Activated naive CD4-positive, alpha-beta T cell treated with anti-CD3 and anti-CD28 coated beads, Interleukin-2, amount 50 U/mL, for 72 hours (primary cell): Measurements from ENCODE around the gene MZT1. TPM values are rescaled to one million over a fixed set of nuclear protein-coding genes. Genes with fewer than 3 reads are reported as not detected.

Experiments used
- ATAC-seq, 2 donors: fragments of 150-1000 bp; cut with Tn5 transposase; 2 replicates each; pipeline ENCODE4 v1.10.0; 2021; ENCODE audit warnings: mild to moderate bottlenecking in 2 of 2, moderate library complexity in 2 of 2
- DNase-seq, 2 donors: peaks; one replicate each; pipeline ENCODE4 v3.0.0; 2021 to 2022; ENCODE audit warnings: low spot score in 2 of 2
- H3K27ac Mint-ChIP-seq, 2 donors: one replicate each; pipeline ENCODE4 v1.8.0; 2022; ENCODE audit warnings: mild to moderate bottlenecking in 2 of 2, mixed read lengths in 2 of 2
- H3K36me3 Mint-ChIP-seq, 2 donors: one replicate each; pipeline ENCODE4 v1.8.0; 2022; ENCODE audit warnings: mixed read lengths in 2 of 2
- H3K9me3 Mint-ChIP-seq, 2 donors: one replicate each; pipeline ENCODE4 v1.8.0; 2022; ENCODE audit warnings: mixed read lengths in 2 of 2
- total RNA-seq, 2 donors: library from RNA; stranded (reverse); gene quantifications; one replicate each; pipeline ENCODE4 v1.2.3, GENCODE V29; 2022

MZT1 gene
- total RNA-seq, 2 donors from 2014 or later = 20.5 to 42.2 TPM

DNA sequence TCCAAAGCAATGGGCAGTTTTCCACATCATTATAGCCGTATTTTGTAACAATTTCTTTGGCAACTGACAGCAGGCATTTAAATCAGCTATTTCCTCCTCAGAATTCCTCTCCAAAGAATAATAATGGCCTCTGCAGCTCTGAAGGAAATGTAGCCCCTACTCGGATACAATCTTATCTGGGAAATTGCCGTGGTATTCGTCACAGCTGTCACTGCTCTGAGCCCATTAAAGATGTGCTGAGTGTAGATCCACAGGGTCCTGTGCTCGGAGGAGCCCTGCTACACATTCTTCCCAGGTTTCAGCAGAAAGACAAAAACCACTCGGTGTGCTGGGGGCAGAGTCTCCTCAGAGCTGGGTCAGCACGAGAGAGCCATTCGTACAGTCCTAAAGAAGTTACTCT, 33.1 kb downstream of the MZT1 start:
- H3K36me3 Mint-ChIP-seq = peaks cover 0 to 10% of the 10 kb centered on the region in 2 donors
- H3K9me3 Mint-ChIP-seq = peaks cover 0 to 7% of the 10 kb centered on the region in 2 donors
- no peak overlapping the region for H3K27ac Mint-ChIP-seq
- DNase-seq (no peak), ATAC-seq (no peak)

DNA sequence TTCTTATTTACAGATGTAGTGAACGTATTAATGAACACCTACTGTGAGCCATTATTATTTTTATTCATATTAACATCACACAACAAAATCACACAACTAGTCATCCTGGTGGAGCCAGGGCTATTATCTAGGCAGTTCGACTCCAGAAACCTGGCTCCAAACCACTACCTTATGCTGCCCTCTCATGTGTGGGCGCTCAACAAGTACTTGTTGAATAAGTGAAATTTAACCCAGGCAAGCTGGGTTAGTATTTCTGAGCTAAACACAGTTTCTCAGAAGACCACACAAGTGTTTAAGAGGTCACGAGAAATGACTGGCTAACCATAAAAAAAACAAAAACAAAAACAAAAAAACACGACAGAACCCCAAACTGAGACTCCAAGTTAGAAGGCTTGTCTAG, 33.6 kb downstream of the MZT1 start:
- DNase-seq = no peak
- no peak for ATAC-seq
- Mint-ChIP-seq H3K27ac (no peak overlapping the region), H3K9me3 (peaks cover 0 to 7% of the 10 kb centered on the region in 2 donors), H3K36me3 (peaks cover 0 to 10% of the 10 kb centered on the region in 2 donors)

DNA sequence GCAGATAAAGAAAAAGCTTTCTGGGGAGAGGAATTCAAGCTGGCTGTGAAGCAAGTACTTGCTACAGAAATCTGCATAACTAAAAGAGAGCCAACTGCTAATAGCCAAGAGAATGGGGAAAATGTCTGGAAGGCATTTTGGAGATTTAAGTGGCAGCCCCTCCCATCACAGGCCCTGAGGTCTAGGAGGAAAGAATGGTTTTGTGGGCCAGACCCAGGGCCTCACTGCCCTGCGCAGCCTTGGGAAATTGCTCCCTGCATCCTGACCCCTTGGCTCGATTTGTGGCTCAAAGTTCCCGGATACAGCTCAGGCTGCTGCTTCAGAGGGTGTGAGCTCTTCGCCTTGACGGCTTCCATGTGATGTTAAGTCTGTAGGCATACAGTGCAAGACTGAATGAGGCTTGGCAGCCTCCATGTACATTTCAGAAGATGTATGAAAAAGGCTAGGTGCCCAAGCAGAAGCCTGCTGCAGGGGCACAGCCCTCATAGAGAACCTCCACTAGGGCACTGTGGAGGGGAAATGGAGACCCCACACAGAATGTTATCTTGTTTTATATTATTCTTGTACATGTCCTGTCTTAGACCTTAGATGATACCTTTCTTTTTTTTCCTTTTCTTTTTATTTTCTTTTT, 34.4 kb downstream of the MZT1 start:
- peaks cover 0 to 10% of the 10 kb centered on the region in 2 donors for H3K36me3 Mint-ChIP-seq

DNA sequence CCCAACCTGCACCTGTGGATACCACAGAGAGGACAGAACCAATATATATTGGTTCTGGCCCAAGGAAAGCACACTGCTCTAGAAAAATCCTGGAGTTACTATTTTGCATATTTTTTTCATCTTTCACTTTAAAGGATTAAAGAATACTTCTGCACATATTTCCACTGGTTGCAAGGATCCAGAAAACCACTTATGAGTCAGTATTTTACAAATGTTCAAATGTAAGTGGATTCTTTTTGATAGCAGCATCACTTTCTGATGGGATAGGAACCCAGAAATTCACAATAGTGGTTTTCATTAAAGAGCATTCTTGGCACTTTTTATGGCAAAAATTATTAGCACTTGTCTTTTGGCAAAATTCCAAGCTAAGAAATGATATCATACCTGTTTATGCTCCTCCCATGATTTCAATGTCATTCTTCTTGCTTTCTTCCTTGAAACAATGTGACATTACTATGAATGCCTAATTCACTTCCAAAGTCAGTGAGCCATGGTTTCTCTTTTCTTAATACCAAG, 38.2 kb downstream of the MZT1 start:
- Mint-ChIP-seq H3K36me3 (peaks cover 0 to 10% of the 10 kb centered on the region in 2 donors), H3K27ac (no peak overlapping the region)
- ATAC-seq = no peak

More for the DNA sequence above, 34.4 kb downstream of the MZT1 start:
- DNase-seq (no peak), ATAC-seq (no peak)
- Mint-ChIP-seq H3K27ac (no peak overlapping the region), H3K9me3 (peaks cover 0 to 7% of the 10 kb centered on the region in 2 donors)

DNA sequence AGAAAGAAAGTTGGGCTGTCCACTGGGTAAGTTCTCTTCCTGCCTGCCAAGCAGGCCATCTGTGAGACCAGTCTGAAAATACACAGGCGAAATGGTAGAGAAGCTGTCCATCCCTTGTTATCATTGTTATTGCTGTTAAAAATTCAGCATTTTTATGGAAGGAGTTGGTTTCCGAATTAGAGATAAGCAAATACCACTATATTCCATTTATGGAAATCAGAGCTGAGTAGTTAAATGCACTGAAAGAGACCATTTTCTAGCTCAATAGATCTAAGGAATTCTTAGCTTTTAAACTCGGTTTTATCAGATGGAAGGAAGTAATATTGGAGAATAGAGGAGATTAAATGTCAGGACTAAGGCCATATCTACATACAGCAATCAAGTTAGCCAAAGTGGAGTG, 40.7 kb downstream of the MZT1 start:
- H3K9me3 Mint-ChIP-seq = peaks cover 0 to 7% of the 10 kb centered on the region in 2 donors
- H3K36me3 Mint-ChIP-seq = peaks cover 0 to 10% of the 10 kb centered on the region in 2 donors
- ATAC-seq (no peak), DNase-seq (no peak)
- H3K27ac Mint-ChIP-seq = no peak overlapping the region

More for the DNA sequence above, 38.2 kb downstream of the MZT1 start:
- peaks cover 0 to 7% of the 10 kb centered on the region in 2 donors for H3K9me3 Mint-ChIP-seq
- DNase-seq = no peak

DNA sequence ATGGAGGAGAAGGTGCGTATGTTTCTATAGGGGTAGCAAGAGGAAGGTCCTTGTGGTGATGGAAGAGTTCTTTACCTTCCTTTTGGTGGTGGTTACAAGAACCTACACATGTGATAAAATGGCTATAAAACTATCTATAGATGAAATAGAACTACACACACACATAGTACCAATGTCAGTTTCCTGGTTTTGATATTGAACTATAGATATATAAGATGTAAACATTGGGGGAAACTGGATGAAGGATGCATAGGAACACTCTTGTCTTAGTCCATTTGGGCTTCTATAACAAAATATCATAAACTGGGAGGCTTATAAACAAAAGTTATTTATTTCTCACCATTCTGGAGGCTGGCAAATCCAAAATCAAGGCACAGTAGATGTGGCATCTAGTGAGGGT, 47.1 kb downstream of the MZT1 start:
- Mint-ChIP-seq H3K36me3 (no peaks in the 10 kb centered on the region), H3K27ac (no peak overlapping the region), H3K9me3 (no peaks in the 10 kb centered on the region)
- ATAC-seq (no peak), DNase-seq (no peak)

DNA sequence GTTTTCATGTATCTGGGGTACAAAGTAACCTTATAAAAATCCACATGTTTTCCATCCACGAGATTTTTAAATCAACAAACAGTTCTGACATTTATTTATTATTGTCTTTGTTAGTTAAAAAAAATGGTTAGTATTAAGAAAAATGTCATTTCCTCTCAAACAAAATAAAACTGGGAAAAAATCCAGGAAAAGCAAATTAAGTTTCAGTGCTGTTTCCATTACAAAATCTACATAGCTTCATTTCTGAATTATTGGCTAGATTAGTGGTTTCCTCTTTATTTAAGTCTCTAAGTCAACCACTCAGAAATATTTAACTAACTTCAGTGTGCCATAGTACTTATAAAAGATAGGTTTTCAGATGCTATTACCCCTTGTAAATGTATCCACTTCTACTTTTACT, 49.1 kb downstream of the MZT1 start:
- H3K27ac Mint-ChIP-seq = no peak overlapping the region

DNA sequence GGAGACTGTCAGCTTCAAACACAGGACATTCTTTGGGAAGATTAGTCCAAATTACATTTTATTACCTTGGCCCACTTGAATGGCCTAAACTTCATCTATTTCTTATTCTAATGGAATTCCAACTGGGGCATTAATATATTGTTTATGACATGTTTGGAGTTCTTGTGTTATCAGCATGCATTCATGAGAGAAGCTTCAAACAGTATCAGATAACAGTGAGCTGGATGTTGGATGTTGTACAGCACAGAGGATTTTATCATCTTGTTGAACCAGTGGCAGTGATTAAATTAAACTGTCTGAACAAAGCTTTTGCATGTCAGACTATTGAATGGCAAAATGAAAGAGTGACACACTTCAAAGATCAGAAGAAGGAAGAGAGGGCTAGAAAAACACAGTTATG, 50.0 kb downstream of the MZT1 start:
- Mint-ChIP-seq H3K27ac (no peak overlapping the region), H3K9me3 (peaks cover 0 to 4% of the 10 kb centered on the region in 2 donors), H3K36me3 (no peaks in the 10 kb centered on the region)
- ATAC-seq (no peak), DNase-seq (no peak)

More for the DNA sequence above, 49.1 kb downstream of the MZT1 start:
- no peaks in the 10 kb centered on the region for H3K36me3 Mint-ChIP-seq
- peaks cover 0 to 4% of the 10 kb centered on the region in 2 donors for H3K9me3 Mint-ChIP-seq
- ATAC-seq (no peak), DNase-seq (no peak)

DNA sequence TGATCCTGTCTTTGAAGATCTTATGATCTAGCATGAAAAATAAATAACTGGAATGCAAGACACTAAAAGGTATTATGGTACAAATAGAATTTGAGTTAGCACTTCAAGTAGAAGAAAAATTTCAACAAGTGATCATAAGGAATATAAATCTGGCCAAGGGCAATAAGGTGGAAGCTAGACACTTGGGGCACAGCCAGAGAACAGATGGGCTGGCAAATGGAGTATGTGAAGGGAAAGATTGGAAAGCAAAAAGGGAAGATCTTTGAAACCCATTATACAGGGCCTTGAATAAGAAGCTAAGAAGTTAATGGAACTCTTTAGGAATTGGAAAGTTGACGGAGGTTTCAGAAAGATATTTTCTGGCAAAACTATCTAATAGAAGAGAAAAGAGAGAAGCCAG, 61.0 kb downstream of the MZT1 start:
- no peaks in the 10 kb centered on the region for H3K36me3 Mint-ChIP-seq
- H3K27ac Mint-ChIP-seq = no peak overlapping the region
- DNase-seq = no peak
- no peaks in the 10 kb centered on the region for H3K9me3 Mint-ChIP-seq
- no peak for ATAC-seq

DNA sequence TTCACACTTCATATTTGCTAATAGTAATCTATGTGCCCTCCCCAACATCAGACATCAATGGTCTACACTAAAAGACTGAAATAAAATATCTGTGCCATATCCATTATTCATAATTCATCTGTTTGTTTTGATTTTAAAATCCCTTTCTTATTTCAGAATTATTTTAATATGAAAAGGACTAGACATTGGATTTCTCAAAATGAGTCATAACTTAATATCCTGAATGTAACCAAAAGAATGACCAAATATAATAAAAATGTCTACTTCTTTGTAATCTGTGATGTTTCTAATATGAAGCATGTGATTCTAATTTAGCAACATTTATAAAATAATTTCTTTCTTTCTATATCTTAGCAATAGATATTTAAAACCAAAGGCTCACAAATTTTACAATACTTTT, 64.9 kb downstream of the MZT1 start:
- no peak overlapping the region for H3K27ac Mint-ChIP-seq
- no peaks in the 10 kb centered on the region for H3K36me3 Mint-ChIP-seq
- no peak for DNase-seq
- no peaks in the 10 kb centered on the region for H3K9me3 Mint-ChIP-seq
- no peak for ATAC-seq

Other genes starting within 250 kb of the MZT1 start
- gene BORA, start 294 bp upstream of the MZT1 start, total RNA-seq = 10 to 100 TPM; 23.7 to 25.9 TPM
- gene DIS3, start 54.3 kb upstream of the MZT1 start, total RNA-seq = 10 to 100 TPM; 44.9 to 47.2 TPM
- gene PIBF1, start 54.5 kb upstream of the MZT1 start, total RNA-seq = 10 to 100 TPM; 26.2 to 28.9 TPM